GM21528 (cell line): Measurements from ENCODE around the gene RC3H1.
"Not testable (repeated sequence)": the region's sequence is repeated elsewhere in the genome, so short reads cannot be mapped to it uniquely, and the experiment has no call there.

Experiments
- ATAC-seq: cut with Tn5 transposase; IDR thresholded peaks from one replicate; pipeline ENCODE4 v1.9.1; 2021; ENCODE audit warnings: mild to moderate bottlenecking, moderate library complexity; ENCODE audit not compliant: unreplicated experiment, low FRiP score

The RC3H1 gene

DNA sequence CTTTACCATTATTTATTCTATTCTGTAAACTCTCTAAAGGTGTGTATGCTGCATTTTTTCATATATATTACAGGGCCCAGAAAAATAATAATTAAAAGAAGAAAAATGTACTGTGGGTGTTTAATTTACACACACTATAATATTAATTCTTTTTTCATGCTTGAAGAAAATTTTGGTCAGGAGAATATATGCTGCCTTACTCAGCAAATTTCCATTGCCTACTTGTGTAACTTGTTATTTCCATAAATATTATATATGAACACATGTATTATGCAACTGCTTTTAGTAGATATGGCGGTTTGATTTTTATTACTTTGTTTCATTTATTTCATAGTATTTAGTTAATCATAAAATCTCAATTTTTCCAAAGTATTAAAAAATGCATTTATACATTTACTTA, 58.7 kb downstream of the RC3H1 start:
- ATAC-seq, result no peak

DNA sequence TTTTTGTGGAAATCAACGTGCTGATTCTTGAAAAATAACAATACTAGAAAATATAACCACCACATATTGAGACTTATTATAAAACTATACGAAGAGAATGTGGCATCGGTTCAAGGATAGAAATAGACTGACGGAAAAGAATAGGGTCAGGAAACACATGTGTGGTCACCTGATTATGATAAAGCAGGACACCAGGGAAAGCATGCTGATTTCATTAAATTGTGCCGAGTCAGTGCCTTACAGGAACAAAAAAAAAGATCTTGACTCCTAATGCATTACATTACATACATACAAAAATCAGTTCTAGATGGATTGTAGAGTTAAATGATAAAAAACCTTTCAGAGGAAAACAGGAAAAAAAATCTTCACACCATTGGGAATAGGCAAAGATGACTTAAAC, 61.5 kb downstream of the RC3H1 start:
- no peak for ATAC-seq

DNA sequence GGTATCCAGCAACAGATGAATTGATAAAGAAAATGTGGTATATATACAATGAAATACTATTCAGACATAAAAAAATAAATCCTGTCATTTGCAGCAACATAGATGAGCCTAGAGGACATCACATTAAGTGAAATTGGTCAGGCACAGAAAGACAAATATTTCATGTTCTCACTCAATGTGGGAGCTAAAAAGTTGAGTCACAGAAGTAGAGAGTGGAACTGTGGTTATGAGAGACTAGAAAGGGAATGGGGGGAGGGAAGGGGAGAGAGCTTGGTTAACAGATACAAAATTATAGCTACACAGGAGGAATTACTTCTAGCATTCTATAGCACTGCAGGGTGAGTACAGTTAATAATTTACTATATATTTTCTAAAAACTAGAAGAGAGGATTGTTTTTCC, 68.0 kb downstream of the RC3H1 start:
- ATAC-seq, result no peak

- ATAC-seq, result no peak
Measured at GRCh38 chr1:173948594-173948993, 73.6 kb downstream of the RC3H1 start.

- no peak for ATAC-seq
Measured at GRCh38 chr1:173946380-173946921, 75.7 kb downstream of the RC3H1 start.

DNA sequence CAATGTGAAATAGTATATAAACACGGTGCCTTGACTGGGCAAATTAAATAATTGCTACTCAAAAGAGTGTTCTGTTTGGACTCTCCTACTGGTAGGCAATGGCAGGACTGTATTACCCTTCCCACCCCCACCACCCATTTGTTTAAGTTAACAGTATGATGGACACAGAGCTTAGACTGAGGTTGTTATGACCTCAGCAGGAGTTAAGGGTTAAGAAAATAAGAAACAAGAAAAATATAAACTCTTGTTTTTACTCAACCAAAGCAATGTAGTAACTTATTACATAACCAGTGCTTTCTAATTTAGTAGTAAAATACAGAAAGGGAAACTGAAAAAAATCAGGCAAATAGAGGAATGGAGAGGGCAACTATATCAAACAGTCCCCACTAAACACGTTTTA, 85.1 kb downstream of the RC3H1 start:
- ATAC-seq, result no peak

DNA sequence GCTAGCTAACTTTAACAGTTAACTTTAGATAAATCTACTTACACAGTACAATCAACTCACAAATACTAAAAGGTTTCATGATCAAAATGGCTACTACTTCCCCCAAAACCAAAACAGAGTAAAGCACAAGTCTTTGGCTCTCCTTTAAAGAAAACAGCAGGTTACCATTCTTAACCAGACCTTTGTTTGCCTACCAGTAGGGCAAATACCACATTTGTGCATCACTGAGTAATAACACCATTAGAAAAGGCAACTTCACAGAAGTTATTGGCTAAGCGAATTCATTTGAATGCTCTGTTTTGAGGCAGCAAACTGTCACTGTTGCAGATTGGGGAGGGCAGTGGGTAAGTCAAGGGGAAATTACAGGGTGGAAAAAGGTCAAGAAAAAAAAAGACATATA, 87.7 kb downstream of the RC3H1 start:
- ATAC-seq, result no peak

DNA sequence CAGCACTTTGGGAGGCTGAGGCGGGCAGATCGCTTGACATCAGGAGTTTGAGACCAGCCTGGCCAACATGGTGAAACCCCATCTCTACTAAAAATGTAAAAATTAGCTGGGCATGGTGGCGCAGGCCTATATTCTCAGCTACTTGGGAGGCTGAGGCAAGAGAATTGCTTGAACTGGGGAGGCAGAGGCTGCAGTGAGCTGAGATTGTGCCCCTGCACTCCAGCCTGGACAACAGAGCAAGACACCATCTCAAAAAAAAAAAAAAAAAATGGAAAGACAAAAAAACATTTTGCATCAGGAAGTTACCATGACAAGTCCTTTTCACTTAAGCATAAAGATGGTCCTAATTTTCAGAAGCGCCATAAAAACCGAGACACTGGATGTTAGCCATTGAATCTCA, 91.6 kb downstream of the RC3H1 start:
- ATAC-seq, result not testable (repeated sequence)

- ATAC-seq, result no peak
Measured at GRCh38 chr1:173925306-173926242, 96.6 kb downstream of the RC3H1 start.

- no peak for ATAC-seq
Measured at GRCh38 chr1:173920861-173921260, 101.3 kb downstream of the RC3H1 start.

DNA sequence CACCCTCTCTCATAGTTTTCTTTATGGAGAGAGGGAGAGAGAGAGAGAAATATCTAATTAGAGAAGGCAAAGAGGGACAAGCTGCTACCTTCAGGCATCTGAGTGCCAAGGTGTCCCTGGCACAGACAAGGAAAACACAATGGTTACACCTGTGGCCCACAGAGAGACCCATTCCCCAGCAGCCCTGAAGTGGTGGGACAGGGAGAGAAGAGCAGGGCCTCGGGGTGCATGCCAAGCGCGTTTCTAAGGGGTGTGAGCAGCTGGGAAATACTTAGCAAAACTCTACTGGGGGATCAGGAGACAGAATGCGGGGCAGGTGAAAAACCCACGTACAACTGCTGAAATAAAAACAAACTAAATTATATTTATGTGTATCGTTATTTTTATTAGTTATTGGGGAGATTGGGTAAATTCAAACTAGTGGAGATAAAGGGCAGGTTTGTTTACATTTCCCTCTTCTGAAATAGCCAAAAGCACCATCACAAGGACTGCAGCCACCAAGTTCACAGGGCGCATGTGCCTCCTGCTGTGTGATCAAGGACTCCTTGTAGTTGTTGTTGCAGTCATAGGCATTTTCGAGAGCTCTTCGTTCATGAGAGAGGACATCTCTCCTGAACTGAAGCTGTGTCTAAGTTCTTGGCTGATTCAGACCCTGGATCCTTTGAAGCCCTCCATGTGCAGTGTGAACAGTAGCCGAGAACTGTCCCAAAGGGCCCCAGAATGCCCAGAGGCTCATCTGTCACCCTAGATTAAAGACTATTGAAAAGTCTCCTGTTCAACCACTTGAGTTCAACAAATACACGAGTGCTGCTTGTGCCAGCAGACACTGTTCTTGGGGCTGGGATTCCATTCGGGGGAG, 104.3 kb downstream of the RC3H1 start:
- no peak for ATAC-seq

GRCh38 chr1:173917149-173917548, 105.0 kb downstream of the RC3H1 start, which contains the start of gene SERPINC1:
Gene SERPINC1 (minus strand): TSS chr1:173917327. CDS start chr1:173917259, 68 bp downstream.
- no peak for ATAC-seq

DNA sequence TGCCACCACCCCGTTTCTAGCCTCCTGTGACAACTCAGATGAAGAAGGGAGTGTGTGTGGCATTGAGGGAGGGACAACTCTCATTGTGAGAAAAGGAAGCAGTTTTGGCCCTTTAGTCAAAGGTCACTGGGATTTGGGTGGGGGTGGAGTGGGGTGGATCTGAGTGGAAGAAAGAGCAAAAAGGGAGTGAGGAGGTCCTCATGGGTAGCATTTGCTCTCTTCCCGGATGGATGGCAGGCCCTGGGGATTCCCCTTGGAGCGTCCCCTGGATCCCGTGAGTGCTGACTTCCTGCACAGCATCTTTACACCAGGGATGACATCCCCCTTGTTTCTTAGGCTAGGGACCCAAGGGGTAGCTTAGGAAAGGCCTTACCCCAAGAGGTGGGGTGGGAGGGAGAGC, 105.5 kb downstream of the RC3H1 start:
- no peak for ATAC-seq

DNA sequence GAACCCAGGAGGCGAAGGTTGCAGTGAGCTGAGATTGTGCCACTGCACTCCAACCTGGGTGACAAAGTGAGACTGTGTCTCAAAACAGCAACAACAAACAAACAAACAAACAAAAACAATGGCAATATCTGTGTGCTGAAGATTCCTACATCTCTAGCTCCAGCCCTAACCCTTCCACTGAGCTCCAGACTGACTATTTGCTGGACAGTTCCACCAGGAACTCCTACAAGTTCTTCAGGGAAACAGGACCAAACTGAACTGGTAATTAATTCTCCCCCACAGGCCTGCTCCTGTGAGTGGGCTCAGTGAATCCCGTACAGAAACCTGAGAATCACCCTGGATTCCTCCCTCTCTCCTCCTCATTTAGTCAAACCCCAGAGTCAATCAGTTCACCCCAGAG, 106.6 kb downstream of the RC3H1 start:
- ATAC-seq, result no peak

DNA sequence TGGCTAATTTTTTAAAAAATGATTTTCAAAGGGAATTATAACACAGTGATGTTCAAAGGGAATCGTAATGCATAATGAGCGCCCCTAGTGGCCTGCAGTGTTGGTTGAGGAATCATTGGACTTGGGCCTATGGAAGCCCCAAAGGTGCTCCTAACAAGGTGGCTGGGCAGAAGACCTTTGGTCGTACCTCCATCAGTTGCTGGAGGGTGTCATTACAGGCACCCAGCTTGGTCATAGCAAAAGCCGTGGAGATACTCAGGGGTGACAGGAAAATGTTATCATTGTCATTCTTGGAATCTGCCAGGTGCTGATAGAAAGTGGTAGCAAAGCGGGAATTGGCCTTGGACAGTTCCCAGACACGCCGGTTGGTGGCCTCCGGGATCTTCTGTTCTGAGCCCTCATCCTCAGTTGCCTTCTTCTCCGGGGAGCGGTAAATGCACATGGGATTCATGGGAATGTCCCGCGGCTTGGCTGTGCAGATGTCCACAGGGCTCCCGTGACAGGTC, 107.7 kb downstream of the RC3H1 start:
- ATAC-seq, result no peak

GRCh38 chr1:173913111-173913510, 109.0 kb downstream of the RC3H1 start:
- ATAC-seq, result no peak

DNA sequence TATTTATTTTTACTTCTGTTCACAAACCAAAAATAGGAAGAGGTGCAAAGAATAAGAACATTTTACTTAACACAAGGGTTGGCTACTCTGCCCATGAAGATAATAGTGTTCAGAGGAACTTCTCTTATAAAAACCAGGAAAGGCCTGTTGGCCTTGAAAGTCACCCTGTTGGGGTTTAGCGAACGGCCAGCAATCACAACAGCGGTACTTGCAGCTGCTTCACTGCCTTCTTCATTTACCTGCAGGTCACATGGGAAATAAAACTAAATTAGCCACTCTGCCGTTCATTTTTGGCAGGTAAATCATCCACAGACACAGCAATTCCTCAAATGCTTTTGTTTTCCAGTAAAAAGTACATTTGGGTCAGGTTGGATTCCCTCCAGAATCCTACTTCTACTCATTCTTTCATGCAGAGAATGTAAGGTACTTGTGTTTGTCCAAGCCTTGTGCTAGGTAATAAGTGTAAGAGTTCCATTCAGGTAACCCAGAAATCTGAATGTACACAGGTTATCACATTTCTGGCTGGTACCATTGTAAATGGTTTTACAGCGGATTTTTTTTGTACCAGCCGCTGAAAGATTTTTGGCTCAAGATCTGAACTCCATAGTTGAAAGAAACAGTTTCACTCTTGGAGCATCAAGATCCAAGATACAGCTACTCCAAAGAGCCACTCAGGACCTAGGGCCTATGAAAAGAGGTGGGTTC, 118.2 kb downstream of the RC3H1 start:
- no peak for ATAC-seq

GRCh38 chr1:173900992-173901391, 121.2 kb downstream of the RC3H1 start:
- ATAC-seq, result no peak

- no peak for ATAC-seq
Measured at GRCh38 chr1:173900427-173900826, 121.7 kb downstream of the RC3H1 start.

- no peak for ATAC-seq
Measured at GRCh38 chr1:173894189-173894588, 128.0 kb downstream of the RC3H1 start.
